Natural killer cell treated with Interleukin-12 subunit alpha and Interleukin-12 subunit beta and Interleukin-15 and Interleukin-18, amount 100 ng/mL, for 72 hours (primary cell): ENCODE results near the gene C7orf57. TPM values are rescaled to one million over a fixed set of nuclear protein-coding genes. Genes with fewer than 3 reads are reported as not detected.
A peak's percentile ranks its signal among the peaks of the same experiment; 100 is the strongest.
"Not testable (repeated sequence)": the region's sequence is repeated elsewhere in the genome, so short reads cannot be mapped to it uniquely, and the experiment has no call there.

Experiments
- ATAC-seq, 2 donors: fragments of 150-1000 bp; cut with Tn5 transposase in 1 of 2; sonication (Bioruptor Pico), chemical (Tn5 transposase) in 1 of 2; 2 replicates each; pipeline ENCODE4 v1.10.0; 2021
- DNase-seq: peaks from one replicate; pipeline ENCODE4 v3.0.0; 2022; ENCODE audit warnings: low spot score
- H3K27ac Mint-ChIP-seq, 2 donors: 1 replicate in 1 of 2; 2 replicates in 1 of 2; pipeline ENCODE4 v1.8.0; 2022; ENCODE audit warnings: mixed read lengths in 2 of 2, mild to moderate bottlenecking in 1 of 2, moderate library complexity in 1 of 2
- H3K27me3 Mint-ChIP-seq, 2 donors: 1 replicate in 1 of 2; 2 replicates in 1 of 2; pipeline ENCODE4 v1.8.0; 2022; ENCODE audit warnings: mixed read lengths in 2 of 2
- H3K36me3 Mint-ChIP-seq: one replicate; pipeline ENCODE4 v1.8.0; 2022; ENCODE audit warnings: mixed read lengths
- H3K4me1 Mint-ChIP-seq, 2 donors: 1 replicate in 1 of 2; 2 replicates in 1 of 2; pipeline ENCODE4 v1.8.0; 2022; ENCODE audit warnings: low read depth in 2 of 2, mixed read lengths in 2 of 2, mild to moderate bottlenecking in 1 of 2
- H3K4me3 Mint-ChIP-seq: one replicate; pipeline ENCODE4 v1.8.0; 2022; ENCODE audit warnings: mixed read lengths
- H3K9me3 Mint-ChIP-seq: 2 replicates; pipeline ENCODE4 v1.8.0; 2022; ENCODE audit warnings: mixed read lengths
- total RNA-seq, 2 donors: library from RNA; stranded (reverse); gene quantifications; one replicate each; pipeline ENCODE4 v1.2.3, GENCODE V29; 2022

The C7orf57 gene
- under 1 TPM; 0.56 to 0.57 TPM for total RNA-seq

DNA sequence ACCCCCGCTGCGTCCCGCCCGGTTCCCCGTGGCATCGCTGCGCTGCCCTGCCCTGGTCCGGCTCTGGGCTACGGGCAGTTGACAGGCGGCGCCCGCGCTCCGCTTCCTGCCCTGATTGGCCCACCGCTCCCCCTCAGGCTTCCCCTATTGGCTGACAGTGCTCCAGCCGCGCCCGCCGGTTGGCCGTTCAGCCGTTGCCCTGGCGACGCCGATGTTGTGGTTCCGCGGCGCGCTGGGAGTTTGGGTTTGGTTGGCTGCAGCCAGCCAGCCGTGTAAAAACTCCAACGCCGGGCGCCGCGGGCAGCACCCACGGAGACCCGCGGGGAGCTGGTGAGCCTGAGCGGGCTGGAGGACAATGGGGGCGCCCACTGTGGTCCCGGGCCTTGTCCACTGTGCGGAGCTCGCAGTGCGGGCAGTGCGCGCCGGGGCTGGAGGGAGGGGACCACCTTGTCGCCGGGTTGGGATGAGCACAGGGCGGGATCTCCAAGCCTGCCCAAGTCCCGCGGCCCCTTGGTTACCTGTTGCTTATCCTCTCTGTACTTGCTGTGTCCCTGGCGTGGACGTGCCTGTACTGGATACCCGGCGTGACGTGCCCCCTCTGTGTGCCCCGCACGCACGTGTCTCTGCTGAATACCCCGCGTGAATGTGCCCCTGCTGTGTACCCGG lies at the start of gene C7orf57:
TSS of gene C7orf57 (plus strand) at position 243 of the 666 bp plus-strand sequence. CDS start 766 bp downstream, outside the sequence.
- DNase-seq, result peak; percentile 94
- Mint-ChIP-seq H3K27me3 (peaks cover 15 to 32% of the 10 kb centered on the region in 2 donors), H3K4me3 (peak within 1 kb of the TSS; percentile 90), H3K4me1 (peaks cover 8 to 9% of the 10 kb centered on the region in 2 donors), H3K36me3 (no peaks in the 10 kb centered on the region), H3K9me3 (no peaks in the 10 kb centered on the region), H3K27ac (peak within 1 kb of the TSS; percentile 40 to 81)
- peak; percentile 100 for ATAC-seq

DNA sequence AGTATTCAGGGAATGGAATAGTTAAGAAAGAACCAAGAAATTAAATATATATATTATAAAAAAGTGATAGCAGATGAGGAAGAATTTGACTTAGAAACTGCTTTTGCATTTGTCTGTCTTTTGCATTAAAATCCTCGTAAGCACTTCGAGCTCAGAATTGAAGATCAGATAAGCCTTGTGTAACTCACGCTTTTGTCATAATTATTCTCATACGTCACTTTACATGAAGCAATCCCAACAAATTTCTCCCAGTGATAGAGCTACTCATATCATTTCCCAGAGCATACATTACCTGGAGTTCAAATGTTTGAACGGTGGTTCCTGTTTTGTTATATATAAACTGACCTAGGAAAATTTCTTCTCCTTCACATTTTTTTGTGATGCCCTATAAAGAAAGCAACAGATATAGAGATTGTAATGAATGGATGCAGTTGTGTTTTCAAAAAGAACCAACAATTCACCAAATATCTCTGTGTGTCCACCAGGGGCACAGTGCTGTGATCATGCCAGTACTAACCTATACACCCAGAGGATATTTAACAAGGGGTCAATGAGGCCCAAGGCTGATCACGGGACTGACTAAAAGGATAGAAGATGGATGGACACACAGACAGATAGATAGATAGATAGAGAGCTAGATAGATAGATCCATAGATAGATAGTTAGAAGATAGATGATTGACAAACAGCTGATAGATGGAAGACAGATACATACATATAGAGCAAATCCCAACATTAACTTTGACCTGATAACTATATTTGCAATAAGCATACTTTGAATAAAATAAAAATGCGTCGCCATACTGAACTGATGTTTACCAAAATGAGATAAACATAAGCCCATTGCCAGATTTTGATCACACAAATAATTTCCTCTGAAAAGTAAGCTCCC lies 46.6 kb upstream of the C7orf57 start:
- H3K27ac Mint-ChIP-seq, result no peak overlapping the region
- H3K27me3 Mint-ChIP-seq, result no peaks in the 10 kb centered on the region
- ATAC-seq (no peak), DNase-seq (no peak)
- no peak overlapping the region for H3K4me3 Mint-ChIP-seq
- H3K36me3 Mint-ChIP-seq, result no peaks in the 10 kb centered on the region
- H3K9me3 Mint-ChIP-seq, result no peaks in the 10 kb centered on the region
- peaks cover 15 to 19% of the 10 kb centered on the region in 2 donors for H3K4me1 Mint-ChIP-seq

DNA sequence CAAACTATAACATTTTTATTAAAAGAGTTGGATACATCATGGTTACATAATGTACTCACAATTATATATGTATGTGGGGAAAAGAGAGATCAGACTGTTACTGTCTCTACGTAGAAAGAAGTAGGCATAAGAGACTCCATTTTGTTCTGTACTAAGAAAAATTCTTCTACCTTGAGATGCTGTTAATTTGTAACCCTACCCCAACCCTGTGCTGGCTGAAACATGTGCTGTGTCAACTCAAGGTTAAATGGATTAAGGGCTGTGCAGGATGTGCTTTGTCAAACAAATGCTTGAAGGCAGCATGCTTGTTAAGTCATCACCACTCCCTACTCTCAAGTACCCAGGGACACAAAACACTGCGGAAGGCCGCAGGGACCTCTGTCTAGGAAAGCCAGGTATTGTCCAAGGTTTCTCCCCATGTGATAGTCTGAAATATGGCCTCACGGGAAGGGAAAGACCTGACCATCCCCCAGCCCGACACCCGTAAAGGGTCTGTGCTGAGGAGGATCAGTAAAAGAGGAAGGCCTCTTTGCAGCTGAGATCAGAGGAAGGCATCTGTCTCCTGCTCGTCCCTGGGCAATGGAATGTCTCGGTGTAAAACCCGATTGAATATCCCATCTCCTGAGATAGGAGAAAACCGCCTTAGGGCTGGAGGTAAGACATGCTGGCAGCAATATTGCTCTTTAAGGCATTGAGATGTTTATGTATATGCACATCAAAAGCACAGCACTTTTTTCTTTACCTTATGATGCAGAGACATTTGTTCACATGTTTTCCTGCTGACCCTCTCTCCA lies 45.5 kb upstream of the C7orf57 start:
- peak overlapping the region in 1 of 2 donors; percentile 94 for H3K27ac Mint-ChIP-seq
- H3K4me3 Mint-ChIP-seq, H3K27me3 Mint-ChIP-seq, ATAC-seq, H3K9me3 Mint-ChIP-seq, H3K36me3 Mint-ChIP-seq, DNase-seq: not testable (repeated sequence)
- H3K4me1 Mint-ChIP-seq, result peaks cover 19 to 24% of the 10 kb centered on the region in 2 donors

DNA sequence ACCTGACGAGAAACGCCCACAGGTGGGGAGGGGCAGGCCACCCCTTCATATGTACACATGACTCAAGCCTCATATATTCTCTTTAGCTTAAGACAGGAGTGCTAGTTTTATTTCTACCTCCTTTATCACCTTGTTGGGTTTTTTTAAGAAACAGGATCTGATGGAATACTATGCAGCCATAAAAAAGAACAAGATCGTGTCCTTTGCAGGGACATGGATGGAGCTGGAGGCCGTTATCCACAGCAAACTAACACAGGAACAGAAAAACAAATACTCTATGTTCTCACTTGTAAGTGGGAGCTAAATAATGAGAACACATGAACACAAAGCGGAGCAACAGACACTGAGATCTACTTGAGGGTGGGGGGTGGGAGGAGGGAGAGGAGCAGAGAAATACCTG lies 44.8 kb upstream of the C7orf57 start:
- Mint-ChIP-seq H3K9me3 (peaks cover 7% of the 10 kb centered on the region), H3K27me3 (no peaks in the 10 kb centered on the region), H3K4me1 (peaks cover 22 to 30% of the 10 kb centered on the region in 2 donors), H3K36me3 (no peaks in the 10 kb centered on the region), H3K4me3 (peak overlapping the region; percentile 11), H3K27ac (peak overlapping the region in 1 of 2 donors; percentile 94)
- no peak for ATAC-seq
- DNase-seq, result no peak

DNA sequence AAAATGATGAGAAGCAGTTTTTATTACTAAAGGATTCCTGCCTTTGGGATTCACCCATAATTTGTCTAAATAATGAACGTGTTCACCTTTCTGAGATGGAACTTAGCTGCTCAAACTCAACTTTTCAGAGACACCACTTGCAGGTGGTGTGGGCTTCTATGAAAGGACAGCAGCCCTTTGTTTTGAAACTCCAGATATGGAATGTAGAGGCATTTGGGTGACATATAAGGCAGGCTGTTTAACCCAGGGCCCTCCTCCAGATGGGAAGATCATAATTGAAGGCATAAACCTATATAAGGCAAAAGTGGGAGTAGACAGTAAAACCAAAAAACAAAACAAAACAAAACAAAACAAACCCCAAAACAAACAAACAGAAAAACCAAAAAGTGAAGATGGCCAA lies 44.1 kb upstream of the C7orf57 start:
- no peak for DNase-seq
- Mint-ChIP-seq H3K36me3 (no peaks in the 10 kb centered on the region), H3K9me3 (peaks cover 7% of the 10 kb centered on the region), H3K4me1 (peaks cover 22 to 30% of the 10 kb centered on the region in 2 donors), H3K27me3 (no peaks in the 10 kb centered on the region), H3K4me3 (peak overlapping the region; percentile 96), H3K27ac (peak overlapping the region; percentile 94 to 96)
- no peak for ATAC-seq

DNA sequence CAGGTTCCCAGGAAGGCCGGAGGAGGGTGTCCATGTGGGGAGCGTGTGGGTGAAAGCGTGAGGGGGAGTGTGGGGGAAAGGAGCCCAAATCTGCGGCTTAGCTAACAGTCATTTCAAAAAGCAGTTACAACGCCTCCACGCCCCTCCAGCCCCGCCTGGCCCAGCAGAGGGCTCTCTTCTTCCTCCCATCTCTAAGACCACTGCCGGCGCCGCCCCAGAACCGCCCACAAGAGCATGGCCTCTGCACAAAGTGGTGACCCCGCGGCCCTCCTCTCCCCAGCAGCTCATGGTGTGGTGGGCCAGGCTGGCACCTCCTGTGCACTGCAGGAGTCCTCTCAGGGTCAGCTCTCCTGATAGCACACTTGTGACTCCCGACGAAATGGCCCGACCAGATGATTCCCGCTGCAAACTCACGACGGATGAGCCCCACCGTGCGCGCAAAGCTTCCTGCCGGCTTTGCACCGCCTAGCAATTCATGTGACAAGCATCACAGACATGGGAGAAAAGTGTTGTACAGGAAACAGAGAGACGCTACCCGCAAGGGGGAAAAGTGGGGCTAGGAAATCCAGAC lies 43.5 kb upstream of the C7orf57 start:
- H3K27me3 Mint-ChIP-seq, result no peaks in the 10 kb centered on the region
- peak overlapping the region; percentile 96 for H3K4me3 Mint-ChIP-seq
- no peaks in the 10 kb centered on the region for H3K36me3 Mint-ChIP-seq
- ATAC-seq (peak; percentile 99), DNase-seq (peak; percentile 93)
- peak overlapping the region; percentile 94 to 96 for H3K27ac Mint-ChIP-seq
- peaks cover 22 to 30% of the 10 kb centered on the region in 2 donors for H3K4me1 Mint-ChIP-seq
- peaks cover 7% of the 10 kb centered on the region for H3K9me3 Mint-ChIP-seq

GRCh38 chr7:47992446-47992845 lies 42.9 kb upstream of the C7orf57 start:
- H3K9me3 Mint-ChIP-seq, result peaks cover 7% of the 10 kb centered on the region
- no peaks in the 10 kb centered on the region for H3K36me3 Mint-ChIP-seq

GRCh38 chr7:47999413-47999812 lies 35.9 kb upstream of the C7orf57 start:
- peaks cover 7 to 10% of the 10 kb centered on the region in 2 donors for H3K4me1 Mint-ChIP-seq
- ATAC-seq (no peak), DNase-seq (no peak)
- no peak overlapping the region for H3K4me3 Mint-ChIP-seq
- no peak overlapping the region for H3K27ac Mint-ChIP-seq
- peaks cover 7% of the 10 kb centered on the region for H3K9me3 Mint-ChIP-seq
- H3K36me3 Mint-ChIP-seq, result no peaks in the 10 kb centered on the region
- H3K27me3 Mint-ChIP-seq, result peaks cover 0 to 6% of the 10 kb centered on the region in 2 donors

More at GRCh38 chr7:47992446-47992845, 42.9 kb upstream of the C7orf57 start:
- Mint-ChIP-seq H3K4me3 (peak overlapping the region; percentile 96), H3K4me1 (peaks cover 22 to 30% of the 10 kb centered on the region in 2 donors), H3K27me3 (no peaks in the 10 kb centered on the region), H3K27ac (peak overlapping the region; percentile 94 to 96)
- ATAC-seq (no peak), DNase-seq (no peak)

DNA sequence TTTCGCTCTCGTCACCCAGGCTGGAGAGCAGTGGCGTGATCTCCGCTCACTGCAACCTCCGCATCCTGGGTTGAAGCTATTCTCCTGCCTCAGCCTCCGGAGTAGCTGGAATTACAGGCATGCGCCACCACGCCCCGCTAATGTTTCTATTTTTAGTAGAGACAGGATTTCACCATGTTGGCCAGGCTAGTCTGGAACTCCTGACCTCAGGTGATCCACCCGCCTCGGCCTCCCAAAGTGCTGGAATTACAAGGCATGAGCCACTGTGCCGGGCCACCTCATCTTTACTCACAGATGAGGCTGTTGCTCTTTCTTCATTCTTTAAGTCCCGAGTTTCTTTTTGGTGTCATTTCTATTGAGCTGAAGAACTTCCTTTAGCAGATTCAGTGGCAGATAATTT lies 35.2 kb upstream of the C7orf57 start:
- DNase-seq, ATAC-seq, H3K4me3 Mint-ChIP-seq, H3K4me1 Mint-ChIP-seq, H3K36me3 Mint-ChIP-seq, H3K27me3 Mint-ChIP-seq, H3K9me3 Mint-ChIP-seq: not testable (repeated sequence)
- H3K27ac Mint-ChIP-seq, result peak overlapping the region in 1 of 2 donors; percentile 18

DNA sequence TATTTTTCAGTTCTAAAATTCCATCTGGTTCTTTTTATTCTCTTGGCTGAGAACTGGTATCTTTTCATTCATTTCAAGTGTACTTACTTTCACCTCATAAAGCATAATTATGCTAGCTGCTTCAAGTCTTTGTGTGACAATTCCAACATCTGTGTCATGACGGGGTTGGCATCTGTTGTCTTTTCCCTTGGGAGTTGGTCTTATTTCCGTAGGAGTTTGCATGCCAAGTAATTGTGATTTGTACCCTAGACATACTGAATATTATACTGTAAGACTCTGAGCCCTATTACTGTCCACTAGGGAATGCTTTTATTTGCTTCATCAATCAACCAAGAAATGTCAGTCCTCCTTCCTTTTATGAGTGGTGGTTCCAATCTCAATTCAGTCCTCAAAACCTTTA lies 31.3 kb upstream of the C7orf57 start:
- H3K27ac Mint-ChIP-seq, result no peak overlapping the region
- ATAC-seq (no peak), DNase-seq (no peak)
- H3K27me3 Mint-ChIP-seq, result peaks cover 2 to 6% of the 10 kb centered on the region in 2 donors
- no peaks in the 10 kb centered on the region for H3K9me3 Mint-ChIP-seq
- H3K4me1 Mint-ChIP-seq, result no peaks in the 10 kb centered on the region
- H3K4me3 Mint-ChIP-seq, result no peak overlapping the region
- H3K36me3 Mint-ChIP-seq, result no peaks in the 10 kb centered on the region

DNA sequence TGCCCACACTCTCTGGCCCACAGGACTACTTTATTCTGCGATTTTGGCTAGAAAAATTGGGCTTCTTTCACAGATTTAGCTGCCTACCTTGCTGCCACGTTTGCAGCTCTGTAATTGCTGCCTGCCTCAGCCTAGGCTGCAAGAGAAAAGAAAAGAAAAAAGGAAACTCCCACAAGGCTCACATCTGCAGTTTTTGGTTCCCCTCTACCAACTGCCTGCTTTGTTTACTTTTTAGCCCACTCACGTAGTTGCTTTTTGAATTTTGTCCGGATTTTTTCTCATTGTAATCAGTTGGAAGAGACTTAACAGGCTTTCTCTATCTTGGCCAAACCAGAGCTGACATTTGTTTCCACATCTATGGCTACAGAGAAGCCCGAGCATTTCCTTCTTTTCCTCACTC lies 30.7 kb upstream of the C7orf57 start:
- Mint-ChIP-seq H3K27ac (no peak overlapping the region), H3K36me3 (no peaks in the 10 kb centered on the region), H3K4me3 (no peak overlapping the region), H3K4me1 (no peaks in the 10 kb centered on the region), H3K9me3 (no peaks in the 10 kb centered on the region), H3K27me3 (peaks cover 4 to 6% of the 10 kb centered on the region in 2 donors)
- ATAC-seq (no peak), DNase-seq (no peak)

DNA sequence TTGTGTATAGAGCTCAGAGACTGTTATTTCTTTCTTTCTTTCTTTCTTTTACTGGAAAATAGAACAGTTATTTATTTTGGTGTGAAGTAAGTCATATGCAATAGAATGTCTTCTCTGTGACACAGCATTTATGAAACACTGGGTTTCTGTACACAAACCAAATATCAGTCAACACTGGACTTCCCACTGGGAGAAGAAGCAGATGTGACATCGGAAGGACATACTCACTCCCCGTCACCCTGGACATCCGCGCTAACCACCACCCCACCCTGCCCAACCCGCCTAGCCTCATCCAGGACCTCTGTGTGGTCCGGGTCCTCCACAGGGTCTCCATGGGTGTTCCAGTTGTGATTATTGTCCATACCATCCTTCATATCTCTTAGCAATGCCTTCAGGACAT lies 28.5 kb upstream of the C7orf57 start:
- no peak overlapping the region for H3K4me3 Mint-ChIP-seq
- H3K27ac Mint-ChIP-seq, result no peak overlapping the region
- H3K27me3 Mint-ChIP-seq, result peaks cover 4 to 6% of the 10 kb centered on the region in 2 donors
- DNase-seq, result no peak
- H3K36me3 Mint-ChIP-seq, result no peaks in the 10 kb centered on the region
- no peaks in the 10 kb centered on the region for H3K4me1 Mint-ChIP-seq
- no peaks in the 10 kb centered on the region for H3K9me3 Mint-ChIP-seq
- no peak for ATAC-seq

DNA sequence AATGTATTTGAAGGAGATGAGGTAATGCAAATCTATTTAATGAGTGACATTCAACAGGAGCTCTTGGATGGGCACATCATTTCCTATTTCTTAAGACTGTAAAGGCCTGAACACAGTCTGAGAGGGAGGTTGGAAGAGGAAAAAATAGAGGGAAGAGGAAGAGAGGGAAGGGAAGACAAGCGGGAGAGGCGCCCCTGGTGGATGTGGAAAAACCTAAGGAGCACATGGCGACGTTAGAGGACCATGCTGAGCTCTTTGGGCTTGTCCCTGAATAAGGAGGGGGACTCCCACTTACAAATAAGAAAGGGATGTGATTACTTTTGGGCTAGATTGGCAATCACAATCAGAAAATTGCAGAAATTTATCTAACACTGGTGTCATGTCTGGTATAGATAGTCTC lies 26.1 kb upstream of the C7orf57 start:
- Mint-ChIP-seq H3K4me3 (no peak overlapping the region), H3K9me3 (no peaks in the 10 kb centered on the region)

More for the DNA sequence above, 26.1 kb upstream of the C7orf57 start:
- H3K36me3 Mint-ChIP-seq, result no peaks in the 10 kb centered on the region
- H3K4me1 Mint-ChIP-seq, result no peaks in the 10 kb centered on the region
- peaks cover 0 to 4% of the 10 kb centered on the region in 2 donors for H3K27me3 Mint-ChIP-seq
- ATAC-seq (no peak), DNase-seq (no peak)
- H3K27ac Mint-ChIP-seq, result no peak overlapping the region
